NCI-H2196 treated with DMSO at 0.1 percent for 48 hours (cell line): Measurements from ENCODE around the gene ATG10.
"Not testable (repeated sequence)": the region's sequence is repeated elsewhere in the genome, so short reads cannot be mapped to it uniquely, and the experiment has no call there.

Experiments used
- DNase-seq: peaks from one replicate; lab custom pipeline; 2025; ENCODE audit not compliant: unreplicated experiment; lab: John Stamatoyannopoulos, UW

Gene ATG10

DNA sequence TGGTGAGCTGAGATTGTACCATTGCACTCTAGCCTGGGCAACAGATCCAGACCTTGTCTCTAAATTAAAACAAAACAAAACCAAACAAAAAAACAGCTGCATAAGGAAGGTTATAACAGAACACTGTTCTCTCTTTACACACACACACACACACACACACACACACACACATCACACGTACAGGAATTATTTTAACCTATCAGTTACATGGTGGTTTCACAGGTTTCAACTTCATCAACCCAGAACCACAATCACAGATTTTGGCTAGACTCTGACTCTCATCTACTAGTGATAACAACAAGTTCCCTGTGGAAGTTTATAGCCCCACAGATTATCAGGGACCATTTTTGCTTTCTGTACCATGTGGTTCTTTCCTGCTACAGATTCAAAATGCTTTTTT is 246.1 kb downstream of the ATG10 start:
- DNase-seq: no peak

- DNase-seq: no peak
Observed at GRCh38 chr5:82218374-82219156, 246.7 kb downstream of the ATG10 start.

- no peak for DNase-seq
Observed at GRCh38 chr5:82221020-82221419, 249.2 kb downstream of the ATG10 start.

GRCh38 chr5:82222597-82223574 is 251.1 kb downstream of the ATG10 start:
- no peak for DNase-seq

GRCh38 chr5:82225525-82226172 is 253.8 kb downstream of the ATG10 start:
- peak; percentile 16 for DNase-seq

DNA sequence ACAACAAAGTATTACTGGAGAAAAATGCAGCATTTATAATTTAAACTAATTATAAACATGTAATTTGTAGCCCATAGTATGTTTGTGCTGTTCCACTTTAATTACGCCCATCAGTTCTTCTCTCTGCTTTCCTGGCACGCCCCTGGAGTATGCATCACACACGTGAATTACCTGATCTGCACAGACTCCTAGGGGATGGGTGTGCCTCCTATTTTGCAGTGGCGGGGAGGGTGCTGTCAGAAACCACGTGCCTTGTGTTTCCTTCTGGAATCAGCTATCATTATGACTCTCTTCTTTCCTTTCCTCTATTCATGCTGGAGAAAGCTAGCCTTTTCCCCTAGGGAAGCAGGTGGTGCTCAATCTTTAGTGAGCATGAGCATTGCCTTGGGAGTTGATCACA is 263.1 kb downstream of the ATG10 start:
- no peak for DNase-seq

DNA sequence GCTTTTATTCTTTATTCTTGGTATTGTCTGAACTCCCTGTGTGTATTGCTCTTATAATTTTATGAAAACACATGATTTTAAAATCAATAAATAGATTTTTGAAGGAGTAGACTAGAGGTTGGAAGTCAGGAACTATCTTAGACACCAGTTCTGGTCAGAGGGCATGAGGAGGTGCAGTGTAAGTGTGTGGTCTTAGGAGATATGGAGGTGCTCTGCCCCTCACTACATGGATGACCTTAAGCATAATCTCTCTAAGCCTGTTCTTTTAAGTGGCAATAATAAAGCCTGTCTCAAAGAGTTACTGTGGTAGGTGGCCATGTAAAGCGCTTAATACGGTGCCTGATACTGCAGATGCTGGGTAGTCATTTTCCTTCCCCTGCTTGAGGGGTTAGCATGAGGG is 272.3 kb downstream of the ATG10 start:
- DNase-seq: no peak

- no peak for DNase-seq
Observed at GRCh38 chr5:82244854-82245635, 273.2 kb downstream of the ATG10 start.

DNA sequence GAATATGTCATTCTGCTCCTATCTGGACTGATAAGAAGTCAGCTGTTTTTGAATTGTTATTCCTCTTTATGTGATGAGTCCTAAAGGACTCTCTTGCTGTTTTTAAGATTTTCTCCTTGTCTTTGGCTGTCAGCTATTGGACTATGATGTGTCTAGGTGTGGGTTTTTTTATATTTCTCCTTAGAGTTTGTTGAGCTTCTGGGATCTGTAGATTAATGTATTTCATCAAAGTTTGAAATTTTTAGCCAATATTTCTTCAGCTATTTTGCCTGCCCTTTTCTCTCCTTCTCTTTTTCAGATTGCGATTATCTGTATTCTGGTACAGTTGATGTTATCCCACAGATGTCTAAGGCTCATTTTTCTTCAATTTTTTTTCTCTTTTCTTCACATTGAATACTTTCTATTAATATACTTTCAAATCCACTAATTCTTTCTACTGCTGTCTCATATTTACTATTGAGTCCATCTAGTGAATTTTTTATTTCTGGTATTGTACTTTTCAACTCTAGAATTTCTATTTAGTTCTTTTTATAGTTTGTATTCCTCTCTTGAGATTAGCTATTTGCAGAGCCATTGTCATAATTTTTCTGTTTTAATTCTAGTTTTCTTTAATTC is 275.2 kb downstream of the ATG10 start:
- no peak for DNase-seq

GRCh38 chr5:82252744-82253143 is 280.9 kb downstream of the ATG10 start:
- DNase-seq: no peak

DNA sequence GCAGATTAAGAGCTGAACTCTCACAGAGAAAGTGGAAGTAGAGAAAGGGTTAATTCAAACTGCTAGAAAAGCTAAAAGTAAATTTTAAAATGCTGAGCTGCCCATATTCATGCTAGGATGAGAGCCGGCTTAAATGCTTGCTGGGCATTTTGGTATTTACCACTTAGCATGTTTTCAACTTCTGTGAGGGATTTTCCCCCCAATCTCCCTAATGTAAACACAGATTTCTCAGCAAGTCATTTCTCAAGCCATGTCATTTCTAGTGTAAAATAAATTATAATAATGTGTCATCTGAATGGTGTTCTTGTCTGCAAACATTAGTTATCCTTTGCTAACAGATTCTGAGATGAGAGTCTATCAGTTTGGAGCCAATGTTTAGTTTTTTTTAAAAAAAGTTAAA is 284.0 kb downstream of the ATG10 start:
- no peak for DNase-seq

DNA sequence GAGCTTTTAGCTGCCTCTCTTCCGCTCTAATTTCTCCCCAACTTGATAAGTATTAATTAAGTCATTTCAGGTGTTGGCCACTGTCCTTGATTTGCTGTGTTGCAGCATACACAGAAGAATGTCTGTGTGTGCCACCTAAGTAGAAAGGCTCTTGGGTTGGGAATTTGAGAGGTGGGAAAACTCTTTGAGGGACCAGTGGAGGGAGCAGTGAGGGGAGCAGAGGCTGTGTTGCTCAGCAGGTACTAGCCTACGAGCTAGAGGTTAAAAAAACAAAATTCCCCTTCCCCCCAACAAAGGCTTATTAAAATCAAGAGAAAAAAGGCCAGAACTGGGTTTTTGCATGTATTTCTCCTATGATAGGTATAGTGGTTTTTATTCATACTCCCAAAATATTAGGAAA is 285.4 kb downstream of the ATG10 start:
- DNase-seq: no peak

DNA sequence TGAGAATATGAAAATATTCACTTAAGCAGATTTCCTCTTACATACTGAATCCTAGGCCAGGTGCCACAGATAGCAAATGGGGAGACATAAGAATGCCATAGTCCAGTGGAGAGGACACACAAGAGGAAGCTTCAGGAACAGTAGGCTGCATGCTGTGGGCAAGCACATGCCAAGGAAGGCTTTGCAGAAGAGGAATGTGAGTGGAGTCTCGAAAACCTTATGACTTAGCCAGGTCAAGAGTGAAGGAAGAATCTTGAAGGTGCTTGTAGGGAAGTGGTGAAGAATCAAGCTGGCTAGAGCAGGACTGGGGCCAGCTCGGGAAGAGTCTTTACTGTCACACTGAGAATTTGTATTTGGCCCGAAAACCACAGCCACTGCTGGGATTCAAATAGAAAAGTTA is 285.9 kb downstream of the ATG10 start:
- DNase-seq: no peak

DNA sequence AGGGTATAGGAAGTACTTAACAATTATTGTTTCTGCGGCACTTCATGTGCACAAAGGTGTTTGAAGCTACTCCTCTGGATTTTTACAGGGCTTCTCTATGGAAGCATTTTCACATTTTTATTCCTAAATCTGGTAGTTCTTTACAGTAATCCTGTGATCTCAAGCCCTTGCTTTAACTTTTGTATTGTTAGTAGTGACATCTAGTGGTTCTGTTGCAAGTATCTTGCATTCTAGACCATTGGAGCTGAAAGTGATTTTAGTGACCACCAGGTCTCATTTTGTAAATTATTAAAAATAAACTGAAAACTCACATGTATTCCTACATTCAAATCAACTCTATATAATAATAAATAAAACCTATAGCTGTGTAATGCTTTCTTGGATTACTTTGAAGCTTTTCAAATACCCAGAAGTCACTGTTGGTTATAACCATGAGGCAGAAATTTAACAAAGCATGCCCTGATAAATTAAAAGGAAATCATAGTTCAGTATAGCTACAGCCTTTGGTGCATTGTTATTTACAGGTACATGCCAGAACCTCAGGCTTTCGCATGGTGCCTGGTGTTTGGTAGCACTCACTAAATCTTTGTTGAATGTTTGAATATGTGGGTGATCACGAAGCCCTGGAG is 287.5 kb downstream of the ATG10 start:
- no peak for DNase-seq

- no peak for DNase-seq
Observed at GRCh38 chr5:82265047-82265446, 293.2 kb downstream of the ATG10 start.

- not testable (repeated sequence) for DNase-seq
Observed at GRCh38 chr5:82267297-82267933, 295.6 kb downstream of the ATG10 start.

DNA sequence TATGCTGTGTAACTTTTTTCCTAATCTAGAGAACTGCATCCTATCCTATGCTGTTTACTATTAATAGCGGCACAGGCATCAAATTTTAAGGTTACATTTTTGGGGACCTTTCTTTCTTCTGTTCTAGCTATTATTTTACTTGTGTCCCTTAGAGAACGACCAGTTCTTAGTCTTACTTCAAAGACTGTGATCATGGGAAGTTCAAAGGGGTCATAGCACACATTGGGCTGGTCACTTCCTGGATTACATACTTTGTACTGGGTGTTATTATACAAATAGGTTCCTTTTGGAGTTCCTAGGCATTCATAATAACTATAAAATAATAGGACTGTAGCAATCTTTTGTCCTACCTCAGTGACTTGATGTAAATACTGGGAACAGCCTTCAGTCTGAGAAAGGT is 297.5 kb downstream of the ATG10 start:
- DNase-seq: not testable (repeated sequence)

- not testable (repeated sequence) for DNase-seq
Observed at GRCh38 chr5:82272571-82273356, 300.9 kb downstream of the ATG10 start.

- DNase-seq: not testable (repeated sequence)
Observed at GRCh38 chr5:82273426-82273825, 301.6 kb downstream of the ATG10 start.
